Lower leg skin (tissue), 3 donors: ENCODE results near the gene P2RX6.
"Not testable (repeated sequence)": the region's sequence is repeated elsewhere in the genome, so short reads cannot be mapped to it uniquely, and the experiment has no call there.

ENCODE experiments used
- CTCF ChIP-seq, 3 donors: fragments of 450-650 bp; IDR thresholded peaks; one replicate each; pipeline ENCODE4 v1.5.1; 2016; ENCODE audit warnings: antibody characterized with exemption in 3 of 3, mild to moderate bottlenecking in 3 of 3, moderate library complexity in 2 of 3
- POLR2A ChIP-seq, 2 donors: fragments of 450-650 bp; IDR thresholded peaks; one replicate each; pipeline ENCODE4 v1.6.1; 2016 to 2017; ENCODE audit warnings: antibody characterized with exemption in 2 of 2, mild to moderate bottlenecking in 1 of 2, moderate library complexity in 1 of 2

GRCh38 chr22:20972014-20972694, 42.8 kb upstream of the P2RX6 start:
- not testable (repeated sequence) for TF ChIP-seq CTCF, POLR2A (IDR thresholded peaks at IDR 0.05)
